Body of pancreas (tissue), 4 donors: ENCODE measurements around the gene ERC2.

Experiments used
- CTCF ChIP-seq, 7 experiments: fragments of 450-650 bp in 4 of 7; fragments of 200-600 bp in 3 of 7; sonication (generic) in 3 of 7; IDR thresholded peaks; one replicate each; pipeline ENCODE4 v1.5.1; 2016 to 2019; ENCODE audit warnings: antibody characterized with exemption in 7 of 7
- POLR2A ChIP-seq, 3 donors: fragments of 450-650 bp; IDR thresholded peaks; one replicate each; pipeline ENCODE4 v1.6.1; 2016; ENCODE audit warnings: antibody characterized with exemption in 3 of 3, mild to moderate bottlenecking in 2 of 3

- TF ChIP-seq POLR2A (IDR thresholded peaks at IDR 0.05), result no peak
- TF ChIP-seq CTCF (IDR thresholded peaks at IDR 0.05), result no peak
These were observed 44.6 kb downstream of the ERC2 start for GRCh38 chr3:56423661-56424099.
